ENCODE data around the gene SLC4A11.

Gene SLC4A11

GRCh38 chr20:3245711-3246110 lies 6.7 kb upstream of the SLC4A11 start:
- no peak for DNase-seq

- DNase-seq: no peak
Measured at GRCh38 chr20:3245156-3245555, 6.2 kb upstream of the SLC4A11 start.

GRCh38 chr20:3244613-3245012 lies 5.6 kb upstream of the SLC4A11 start:
- DNase-seq: no peak

- DNase-seq: no peak
Measured at GRCh38 chr20:3243718-3244358, 4.8 kb upstream of the SLC4A11 start.

GRCh38 chr20:3242172-3242692 lies 3.2 kb upstream of the SLC4A11 start:
- DNase-seq: no peak

- no peak for DNase-seq
Measured at GRCh38 chr20:3240776-3241363, 1.9 kb upstream of the SLC4A11 start.

GRCh38 chr20:3239867-3240775 lies 1.1 kb upstream of the SLC4A11 start:
- no peak for DNase-seq

- peak; percentile 55 for DNase-seq
Measured at GRCh38 chr20:3238616-3239025, 369 bp downstream of the SLC4A11 start.

GRCh38 chr20:3237958-3238615 lies 903 bp downstream of the SLC4A11 start:
- DNase-seq: no peak

GRCh38 chr20:3237011-3237957 lies 1.7 kb downstream of the SLC4A11 start:
- DNase-seq: no peak

GRCh38 chr20:3235666-3236324 lies 3.2 kb downstream of the SLC4A11 start:
- no peak for DNase-seq

- DNase-seq: no peak
Measured at GRCh38 chr20:3233991-3234498, 4.9 kb downstream of the SLC4A11 start.

GRCh38 chr20:3233131-3233990 lies 5.6 kb downstream of the SLC4A11 start:
- DNase-seq: no peak

- DNase-seq: no peak
Measured at GRCh38 chr20:3231889-3232588, 7.0 kb downstream of the SLC4A11 start.

- no peak for DNase-seq
Measured at GRCh38 chr20:3231116-3231515, 7.9 kb downstream of the SLC4A11 start.

GRCh38 chr20:3229798-3230197 lies 9.2 kb downstream of the SLC4A11 start:
- DNase-seq: no peak

GRCh38 chr20:3229158-3229557 lies 9.8 kb downstream of the SLC4A11 start:
- DNase-seq: no peak

GRCh38 chr20:3228750-3229032 lies 10.3 kb downstream of the SLC4A11 start:
- DNase-seq: no peak

- DNase-seq: no peak
Measured at GRCh38 chr20:3227936-3228749, 10.8 kb downstream of the SLC4A11 start.
